Thyroid gland (tissue), 4 donors: Measurements from ENCODE around the gene KIFBP. TPM values are rescaled to one million over a fixed set of nuclear protein-coding genes. Genes with fewer than 3 reads are reported as not detected.

Source experiments
- DNase-seq, 2 donors: peaks; one replicate each; pipeline ENCODE4 v3.0.0-alpha.2; 2019
- H3K27ac ChIP-seq, 3 donors: fragments of 200-600 bp; sonication (generic); 1 replicate in 2 of 3; 2 replicates in 1 of 3; pipeline ENCODE4 v1.5.1; 2016 to 2019; ENCODE audit warnings: mild to moderate bottlenecking in 1 of 3, moderate library complexity in 1 of 3
- H3K27me3 ChIP-seq: fragments of 200-600 bp; sonication (generic); one replicate; pipeline ENCODE4 v1.5.1; 2019
- H3K36me3 ChIP-seq, 2 donors: fragments of 200-600 bp; sonication (generic); one replicate each; pipeline ENCODE4 v1.5.1; 2016 to 2019
- H3K4me1 ChIP-seq, 2 donors: fragments of 200-600 bp; sonication (generic); one replicate each; pipeline ENCODE4 v1.5.1; 2017 to 2019
- H3K4me3 ChIP-seq, 3 donors: fragments of 200-600 bp; sonication (generic); replicated peaks in 1 of 3; 1 replicate in 2 of 3; 2 replicates in 1 of 3; pipeline ENCODE4 v1.5.1; 2016; ENCODE audit warnings: mild to moderate bottlenecking in 1 of 3
- H3K9me3 ChIP-seq: fragments of 200-600 bp; sonication (generic); one replicate; pipeline ENCODE4 v1.5.1; 2017
- CTCF ChIP-seq, 6 experiments: fragments of 200-600 bp in 3 of 6; fragments of 450-650 bp in 3 of 6; sonication (generic) in 3 of 6; IDR thresholded peaks; one replicate each; pipeline ENCODE4 v1.5.1; 2016 to 2019; ENCODE audit warnings: antibody characterized with exemption in 6 of 6, mild to moderate bottlenecking in 2 of 6, inconsistent platforms in 1 of 6, moderate library complexity in 1 of 6
- POLR2A ChIP-seq, 2 donors: fragments of 450-650 bp; IDR thresholded peaks; one replicate each; pipeline ENCODE4 v1.6.1; 2017; ENCODE audit warnings: antibody characterized with exemption in 2 of 2, mild to moderate bottlenecking in 2 of 2, moderate library complexity in 1 of 2
- WGBS, 2 donors: methylation state at CpG; one replicate each; pipeline ENCODE4 v1.1.5; 2017; 5-methylcytosine and 5-hydroxymethylcytosine counted together
- intact Hi-C: fragments of 100-400 bp; cut with DNase I; formaldehyde crosslinking; loops from one replicate; pipeline ENCODE4 v1.15.1; 2023
- total RNA-seq, 4 donors: library from RNA; depleted of rRNA; stranded (reverse); fragments of >200 nt; gene quantifications; one replicate each; pipeline ENCODE4 v1.2.3, GENCODE V29; 2016

KIFBP gene
- total RNA-seq, 4 donors from 2014 or later = 37.9 to 54.1 (median 42.8) TPM

GRCh38 chr10:69051303-69051702 is 62.7 kb downstream of the KIFBP start:
- H3K4me1 ChIP-seq = no peaks in the 10 kb centered on the region
- H3K27ac ChIP-seq = no peak overlapping the region
- no peaks in the 10 kb centered on the region for H3K27me3 ChIP-seq
- no peaks in the 10 kb centered on the region for H3K36me3 ChIP-seq
- WGBS, 2 donors = 71 to 74% methylated on average over 3 of the region's 3 CpGs
- intact Hi-C loops = no loop called here
- no peaks in the 10 kb centered on the region for H3K9me3 ChIP-seq
- no peak overlapping the region for H3K4me3 ChIP-seq
- TF ChIP-seq CTCF (IDR thresholded peaks at IDR 0.05) (no peak), POLR2A (IDR thresholded peaks at IDR 0.05) (no peak)
- DNase-seq = no peak

- Histone ChIP-seq H3K4me1 (no peaks in the 10 kb centered on the region), H3K27ac (no peak overlapping the region), H3K9me3 (no peaks in the 10 kb centered on the region), H3K27me3 (no peaks in the 10 kb centered on the region), H3K36me3 (no peaks in the 10 kb centered on the region), H3K4me3 (no peak overlapping the region)
- no peak for DNase-seq
- intact Hi-C loops = no loop called here
- no peak for TF ChIP-seq POLR2A (IDR thresholded peaks at IDR 0.05)
- TF ChIP-seq CTCF (IDR thresholded peaks at IDR 0.05) = no peak
- 76 to 83% methylated on average over 10 of the region's 10 CpGs for WGBS, 2 donors
Measured at GRCh38 chr10:69051710-69052487, 63.3 kb downstream of the KIFBP start.

- WGBS, 2 donors = 78 to 85% methylated on average over 6 of the region's 6 CpGs
- TF ChIP-seq POLR2A (IDR thresholded peaks at IDR 0.05) (no peak), CTCF (IDR thresholded peaks at IDR 0.05) (no peak)
- H3K36me3 ChIP-seq = no peaks in the 10 kb centered on the region
- H3K4me1 ChIP-seq = no peaks in the 10 kb centered on the region
- H3K4me3 ChIP-seq = no peak overlapping the region
- intact Hi-C loops = no loop called here
- no peak for DNase-seq
- no peaks in the 10 kb centered on the region for H3K27me3 ChIP-seq
- no peaks in the 10 kb centered on the region for H3K9me3 ChIP-seq
- no peak overlapping the region for H3K27ac ChIP-seq
Measured at GRCh38 chr10:69052736-69053135, 64.1 kb downstream of the KIFBP start.

- H3K27me3 ChIP-seq = no peaks in the 10 kb centered on the region
- 83 to 93% methylated on average over 2 of the region's 2 CpGs for WGBS, 2 donors
- H3K9me3 ChIP-seq = no peaks in the 10 kb centered on the region
- no peaks in the 10 kb centered on the region for H3K4me1 ChIP-seq
- no peak overlapping the region for H3K4me3 ChIP-seq
- no peak for DNase-seq
- TF ChIP-seq POLR2A (IDR thresholded peaks at IDR 0.05) = no peak
- TF ChIP-seq CTCF (IDR thresholded peaks at IDR 0.05) = no peak
- no peak overlapping the region for H3K27ac ChIP-seq
- H3K36me3 ChIP-seq = no peaks in the 10 kb centered on the region
- intact Hi-C loops = no loop called here
Measured at GRCh38 chr10:69055241-69055640, 66.6 kb downstream of the KIFBP start.

GRCh38 chr10:69056129-69056528 is 67.5 kb downstream of the KIFBP start:
- intact Hi-C loops = no loop called here
- H3K36me3 ChIP-seq = no peaks in the 10 kb centered on the region
- no peaks in the 10 kb centered on the region for H3K9me3 ChIP-seq
- WGBS, 2 donors = 57 to 68% methylated on average over 7 of the region's 7 CpGs
- H3K27me3 ChIP-seq = no peaks in the 10 kb centered on the region
- H3K27ac ChIP-seq = no peak overlapping the region
- TF ChIP-seq POLR2A (IDR thresholded peaks at IDR 0.05) = no peak
- no peak for TF ChIP-seq CTCF (IDR thresholded peaks at IDR 0.05)
- no peak for DNase-seq
- no peaks in the 10 kb centered on the region for H3K4me1 ChIP-seq
- H3K4me3 ChIP-seq = no peak overlapping the region
